ENCODE measurements around the gene DCAF7. TPM values are rescaled to one million over a fixed set of nuclear protein-coding genes. Genes with fewer than 3 reads are reported as not detected.

Gene DCAF7
- total RNA-seq, 4 donors from 2014 or later, result 17.9 to 32.8 (median 23.9) TPM

- no peak for TF ChIP-seq CTCF (IDR thresholded peaks at IDR 0.05; ENCODE audit: low read depth)
These were observed 16.2 kb upstream of the DCAF7 start for GRCh38 chr17:63534078-63534570.

GRCh38 chr17:63534816-63535455, 15.3 kb upstream of the DCAF7 start:
- TF ChIP-seq CTCF (IDR thresholded peaks at IDR 0.05; ENCODE audit: low read depth), result no peak

- TF ChIP-seq CTCF (IDR thresholded peaks at IDR 0.05; ENCODE audit: low read depth), result no peak
These were observed 14.6 kb upstream of the DCAF7 start for GRCh38 chr17:63535640-63536039.

GRCh38 chr17:63537001-63537400, 13.3 kb upstream of the DCAF7 start:
- TF ChIP-seq CTCF (IDR thresholded peaks at IDR 0.05; ENCODE audit: low read depth), result no peak

GRCh38 chr17:63537991-63538692, 12.1 kb upstream of the DCAF7 start:
- no peak for TF ChIP-seq CTCF (IDR thresholded peaks at IDR 0.05; ENCODE audit: low read depth)

GRCh38 chr17:63538693-63539595, 11.3 kb upstream of the DCAF7 start:
- TF ChIP-seq CTCF (IDR thresholded peaks at IDR 0.05; ENCODE audit: low read depth), result no peak

GRCh38 chr17:63540590-63540989, 9.7 kb upstream of the DCAF7 start:
- TF ChIP-seq CTCF (IDR thresholded peaks at IDR 0.05; ENCODE audit: low read depth), result no peak
